22Rv1 (cell line): ENCODE measurements around the gene CNIH4.

Experiments
- CTCF ChIP-seq: fragments of 450-650 bp; IDR thresholded peaks from 2 replicates; pipeline ENCODE4 v1.5.1; 2017; ENCODE audit warnings: mild to moderate bottlenecking
- ZFX ChIP-seq: fragments of 450-650 bp; IDR thresholded peaks from 2 replicates; pipeline ENCODE4 v1.6.1; 2017; ENCODE audit warnings: antibody characterized with exemption, borderline replicate concordance

- TF ChIP-seq CTCF (no peak), ZFX (no peak)
Measured at GRCh38 chr1:224383218-224383617, 26.5 kb downstream of the CNIH4 start.
